GM21390 (cell line): ENCODE results near the gene FGF6.
"Not testable (repeated sequence)": the region's sequence is repeated elsewhere in the genome, so short reads cannot be mapped to it uniquely, and the experiment has no call there.

Source experiments
- ATAC-seq: cut with Tn5 transposase; IDR thresholded peaks from one replicate; pipeline ENCODE4 v1.9.1; 2021; ENCODE audit not compliant: unreplicated experiment

The FGF6 gene

DNA sequence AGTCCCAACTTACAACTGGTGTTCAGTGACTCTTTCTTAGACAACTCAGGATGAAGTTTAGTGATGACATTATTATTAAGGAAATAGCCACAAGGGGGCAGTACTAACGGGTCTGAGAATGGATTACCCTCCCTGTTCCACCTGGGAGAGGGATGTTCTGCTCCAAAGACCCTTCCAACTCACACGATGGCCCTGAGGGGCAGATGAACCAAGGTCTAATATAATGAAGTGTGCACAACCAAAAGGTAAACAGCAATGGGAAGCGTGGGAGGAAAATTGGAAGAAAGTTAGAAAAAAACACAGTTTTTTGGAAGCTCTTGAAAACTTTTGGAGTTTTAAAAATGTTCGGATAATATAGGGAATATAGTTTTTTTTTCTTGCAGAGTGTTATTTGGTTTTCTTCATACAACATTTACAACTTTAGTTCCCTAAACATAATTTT lies 24.0 kb downstream of the FGF6 start:
- ATAC-seq = no peak

DNA sequence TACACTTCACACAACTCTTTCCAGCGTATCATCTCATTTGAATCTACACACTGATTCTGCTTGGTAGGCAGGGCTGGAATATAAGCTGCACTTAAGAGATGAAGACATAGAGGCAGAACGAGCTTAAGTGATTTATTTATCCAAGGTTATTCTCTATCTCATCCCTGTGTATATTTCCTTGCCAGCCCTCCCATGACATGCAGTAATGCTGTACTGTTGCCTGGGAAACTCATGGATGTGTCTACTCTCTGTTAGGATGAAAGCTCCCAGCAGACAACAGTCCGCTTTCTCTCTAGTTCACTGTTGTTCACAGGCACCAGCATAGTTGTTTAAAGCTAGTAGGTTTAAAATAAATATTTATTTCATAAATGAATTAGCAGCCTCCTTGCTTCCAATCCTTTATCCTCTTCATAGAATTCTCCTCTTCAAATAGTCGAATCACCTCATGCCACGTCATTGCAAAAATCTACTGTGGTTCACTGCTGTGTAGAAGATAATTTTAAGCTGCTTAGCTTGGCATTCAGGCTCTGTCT lies 25.4 kb downstream of the FGF6 start:
- ATAC-seq = no peak

DNA sequence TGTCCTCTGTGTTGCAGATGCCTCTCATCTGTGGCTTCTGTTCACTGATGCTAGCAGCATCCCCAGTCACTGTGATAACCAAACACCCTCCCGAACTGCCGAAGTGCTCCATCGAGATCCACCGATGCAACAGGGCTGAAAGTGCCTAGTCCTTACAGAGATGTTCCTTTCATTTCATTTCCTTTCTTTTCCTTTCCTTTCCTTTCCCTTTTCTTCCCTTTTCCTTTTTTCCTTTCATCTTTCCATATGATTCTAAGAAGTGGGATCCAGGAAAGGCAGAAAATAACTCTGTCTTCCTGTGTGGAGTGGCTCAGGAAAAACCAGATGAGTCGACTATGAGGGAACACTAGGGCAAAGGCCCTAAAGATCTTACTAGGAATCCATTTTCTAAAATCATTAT lies 26.7 kb downstream of the FGF6 start:
- ATAC-seq = no peak

DNA sequence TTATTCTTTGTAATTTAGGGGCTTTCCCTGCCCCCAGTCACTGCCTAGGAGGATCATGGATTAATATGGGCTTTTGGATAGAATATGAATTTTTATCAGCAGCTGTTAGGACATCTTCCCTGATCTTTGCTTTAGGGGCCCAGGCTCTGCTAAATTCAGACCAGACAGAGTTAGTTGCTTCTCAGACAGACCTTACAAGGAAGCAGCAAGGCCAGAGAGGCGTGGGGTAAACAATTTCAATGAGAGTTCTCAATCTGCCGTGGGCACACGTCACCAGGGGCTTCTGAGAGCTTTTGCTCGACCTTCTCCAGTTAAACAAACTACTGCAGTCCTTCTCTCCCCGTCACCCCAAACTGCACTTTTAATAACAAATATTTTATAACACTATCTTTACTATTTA lies 27.7 kb downstream of the FGF6 start:
- no peak for ATAC-seq

DNA sequence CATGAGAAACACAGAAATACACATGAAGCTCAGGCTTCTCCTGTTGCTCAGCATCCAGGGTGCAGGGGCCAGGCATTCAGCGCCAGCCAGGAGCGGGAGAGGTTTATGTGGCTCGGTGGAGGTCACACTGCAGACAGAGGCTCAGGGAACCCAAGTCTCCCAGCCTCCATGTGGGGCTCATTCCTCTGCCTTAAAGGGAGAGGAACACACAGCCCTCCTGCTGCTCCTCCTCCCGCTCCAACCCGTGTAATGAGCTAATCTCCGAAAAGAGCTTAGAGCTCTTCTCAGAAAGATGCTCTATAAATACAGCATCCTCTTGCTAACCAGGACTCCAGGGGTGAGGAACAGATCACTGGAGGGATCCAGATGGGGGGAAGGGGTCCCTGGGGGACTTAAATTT lies 28.2 kb downstream of the FGF6 start:
- ATAC-seq = no peak

DNA sequence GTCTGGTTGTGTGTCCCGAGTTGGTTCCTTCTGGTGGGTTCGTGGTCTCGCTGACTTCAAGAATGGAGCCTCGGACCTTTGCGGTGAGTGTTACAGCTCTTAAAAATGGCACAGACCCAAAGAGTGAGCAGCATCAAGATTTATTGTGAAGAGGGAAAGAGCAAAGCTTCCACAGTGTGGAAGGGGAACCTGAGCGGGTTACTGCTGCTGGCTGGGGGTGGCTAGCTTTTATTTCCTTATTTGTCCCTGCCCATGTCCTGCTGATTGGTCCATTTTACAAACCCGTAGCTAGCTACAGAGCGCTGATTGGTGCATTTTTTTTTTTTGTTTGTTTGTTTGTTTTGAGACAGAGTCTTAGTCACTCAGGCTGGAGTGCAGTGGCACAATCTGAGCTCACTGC lies 29.3 kb downstream of the FGF6 start:
- ATAC-seq = no peak

DNA sequence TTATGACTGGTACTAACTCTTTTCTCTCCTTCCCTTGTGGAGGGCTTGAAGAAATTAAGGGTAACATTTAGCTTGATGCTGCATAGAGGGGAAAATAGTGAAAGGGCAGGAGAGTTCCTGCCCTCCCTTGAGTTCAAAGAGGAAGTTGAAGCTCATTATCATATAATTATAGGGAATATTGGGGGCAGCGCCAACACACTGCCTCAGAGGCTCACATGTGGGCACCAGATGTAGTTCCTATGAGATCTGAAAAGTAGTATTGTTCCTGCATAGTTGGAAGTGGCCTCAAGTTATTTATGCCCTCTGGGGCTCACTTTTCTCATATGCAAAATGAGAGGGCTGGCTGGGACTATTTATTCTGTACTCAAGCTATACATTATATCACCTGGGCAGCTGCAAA lies 33.1 kb downstream of the FGF6 start:
- no peak for ATAC-seq

DNA sequence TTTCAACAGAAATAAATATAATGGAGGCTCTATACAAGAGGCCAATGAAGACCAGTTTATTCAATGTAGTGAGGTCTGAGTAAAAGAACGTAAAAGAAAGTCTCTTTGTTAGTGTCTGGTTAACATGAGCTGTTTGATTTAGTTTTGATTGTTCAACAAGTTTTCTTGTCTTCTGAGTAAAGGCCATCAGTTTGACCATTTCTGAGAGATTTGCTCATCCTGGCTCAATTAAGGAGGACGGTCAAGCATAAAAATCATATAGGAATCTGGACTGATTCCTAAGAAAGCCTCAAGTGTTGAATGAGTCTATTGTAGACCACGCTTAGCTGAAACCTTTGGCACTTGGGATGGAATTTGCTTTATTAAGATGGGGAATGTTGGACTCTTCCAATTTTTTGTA lies 33.6 kb downstream of the FGF6 start:
- no peak for ATAC-seq

- no peak for ATAC-seq
These were observed 38.5 kb downstream of the FGF6 start for GRCh38 chr12:4407136-4407535.

DNA sequence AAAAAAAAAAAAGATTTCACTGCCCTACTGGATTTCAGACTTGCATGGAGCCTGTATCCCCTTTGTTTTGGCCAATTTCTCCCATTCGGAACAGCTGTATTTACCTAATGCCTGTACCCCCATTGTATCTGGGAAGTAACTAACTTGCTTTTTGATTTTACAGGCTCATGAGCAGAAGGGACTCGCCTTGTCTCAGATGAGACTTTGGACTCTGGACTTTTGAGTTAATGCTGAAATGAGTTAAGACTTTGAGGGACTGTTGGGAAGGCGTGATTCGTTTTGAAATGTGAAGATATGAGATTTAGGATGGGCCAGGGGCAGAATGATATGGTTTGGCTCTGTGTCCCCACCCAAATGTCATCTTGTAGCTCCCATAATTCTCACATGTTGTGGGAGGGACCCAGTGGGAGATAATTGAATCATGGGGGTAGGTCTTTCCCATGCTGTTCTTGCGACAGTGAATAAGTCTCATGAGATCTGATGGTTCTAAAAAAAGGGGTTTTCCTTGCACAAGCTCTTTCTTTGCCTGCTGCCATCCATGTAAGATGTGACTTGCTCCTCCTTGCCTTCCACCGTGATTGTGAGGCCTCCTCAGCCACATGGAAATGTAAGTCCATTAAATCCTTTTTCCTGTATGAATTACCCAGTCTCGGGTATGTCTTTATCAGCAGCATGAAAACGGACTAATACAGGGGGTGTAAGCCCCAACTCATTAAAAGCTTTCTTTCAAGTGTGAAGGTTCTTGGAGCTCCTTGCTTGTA lies 40.6 kb downstream of the FGF6 start:
- not testable (repeated sequence) for ATAC-seq

DNA sequence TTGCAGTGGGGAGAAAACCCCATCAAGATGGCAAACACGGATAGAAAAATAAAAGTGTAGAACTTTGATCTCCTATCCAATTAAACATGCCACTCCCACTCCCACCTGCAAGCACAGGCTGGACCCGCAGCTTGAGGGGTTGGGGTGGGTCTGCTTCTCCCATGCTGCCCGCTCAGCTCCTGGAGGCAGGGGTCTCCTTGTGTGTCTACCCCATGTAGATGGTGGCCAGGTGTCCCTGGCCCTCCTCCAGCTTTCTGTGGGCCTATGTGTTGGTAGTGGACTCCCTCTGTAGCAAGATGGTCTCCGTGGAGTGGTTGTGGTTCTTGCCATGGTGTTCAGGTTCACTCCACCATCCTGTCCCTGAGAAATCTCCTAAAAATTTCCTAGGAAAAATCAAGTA lies 42.6 kb downstream of the FGF6 start:
- no peak for ATAC-seq

DNA sequence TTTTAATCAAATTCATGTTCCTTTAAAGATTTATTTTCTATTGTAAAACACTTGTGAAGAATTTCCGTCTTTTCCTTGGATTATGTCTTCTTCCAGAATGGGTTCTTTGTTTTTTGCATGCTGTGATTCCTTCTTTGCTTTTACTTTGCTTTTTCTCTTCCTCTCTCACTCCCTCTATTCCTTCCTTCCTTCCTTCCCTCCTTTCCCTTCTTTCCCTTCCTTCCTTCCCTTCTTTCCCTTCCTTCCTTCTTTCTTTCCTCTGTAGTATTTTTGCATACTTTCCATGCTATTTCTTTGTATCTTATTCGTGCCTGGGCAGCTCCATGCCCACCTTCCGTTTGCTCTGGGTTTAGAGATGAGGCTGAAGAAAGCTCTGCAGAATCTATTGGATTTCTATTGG lies 44.5 kb downstream of the FGF6 start:
- no peak for ATAC-seq

- ATAC-seq = no peak
These were observed 49.8 kb downstream of the FGF6 start for GRCh38 chr12:4395818-4396217.

DNA sequence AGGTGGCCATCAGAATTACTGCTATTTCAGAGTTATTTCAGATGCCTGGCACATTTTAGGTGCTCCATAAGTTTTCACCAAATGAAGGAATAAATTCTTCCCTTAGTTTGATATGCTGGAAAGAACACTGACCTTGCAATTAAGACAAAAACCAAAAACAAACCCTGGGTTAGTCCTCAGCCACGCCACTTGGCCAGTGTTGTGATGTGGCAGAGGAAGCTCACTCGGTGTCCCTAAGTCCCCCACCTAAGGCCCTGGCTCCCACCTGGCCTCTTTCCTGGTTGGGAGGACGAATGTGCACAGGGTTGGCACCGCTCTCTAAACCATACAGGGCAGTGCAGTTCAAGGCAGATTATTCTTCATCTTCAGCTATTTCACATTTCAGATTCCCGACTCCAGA lies 52.4 kb downstream of the FGF6 start:
- no peak for ATAC-seq

- ATAC-seq = no peak
These were observed 53.3 kb downstream of the FGF6 start for GRCh38 chr12:4392223-4392742.

- ATAC-seq = no peak
These were observed 57.0 kb downstream of the FGF6 start for GRCh38 chr12:4388662-4389061.

DNA sequence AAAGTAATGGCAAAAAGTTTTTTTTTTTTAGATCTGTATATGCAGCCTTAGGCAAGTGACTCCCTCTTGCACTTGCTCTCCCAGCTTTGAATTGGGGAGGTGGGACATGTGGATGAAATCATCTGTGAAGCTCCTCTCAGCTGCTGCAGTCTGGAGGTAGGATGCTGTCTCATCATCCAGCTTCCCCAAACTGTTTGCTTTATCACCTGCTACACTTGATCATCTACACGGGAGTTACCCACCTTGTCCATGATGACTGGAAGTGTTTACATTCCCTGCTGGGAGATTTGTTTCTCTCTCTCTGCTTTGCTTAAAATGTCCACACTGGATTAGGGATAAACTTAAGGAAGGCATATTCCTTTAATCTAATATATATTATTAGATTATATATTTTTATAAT lies 57.6 kb downstream of the FGF6 start:
- ATAC-seq = no peak

- no peak for ATAC-seq
These were observed 58.0 kb downstream of the FGF6 start for GRCh38 chr12:4387607-4388006.

GRCh38 chr12:4386801-4387200 lies 58.8 kb downstream of the FGF6 start:
- ATAC-seq = no peak
